ENCODE results near the gene NIPA2. TPM values are rescaled to one million over a fixed set of nuclear protein-coding genes. Genes with fewer than 3 reads are reported as not detected.

The NIPA2 gene
- total RNA-seq, 1 donor from 2014 or later, result 37.7 TPM

DNA sequence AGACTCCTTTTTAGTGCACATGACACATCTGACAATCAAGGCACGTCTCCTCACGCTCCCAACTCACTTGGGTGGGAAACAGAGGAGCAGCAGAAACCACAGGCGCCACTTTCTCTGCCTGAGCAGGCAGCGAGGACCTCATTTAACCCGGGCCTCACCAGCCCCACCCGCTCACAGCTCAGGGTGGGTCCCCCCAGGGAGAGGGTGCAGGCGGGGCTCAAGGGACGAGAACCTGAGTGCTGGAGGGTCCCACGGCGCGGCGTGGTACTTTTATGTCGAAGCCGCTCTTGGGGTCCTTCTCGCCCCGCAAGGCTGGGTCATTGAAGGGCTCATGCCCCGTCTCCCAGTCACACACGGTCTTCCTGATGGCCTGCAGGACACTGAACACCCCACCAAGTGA is 79.1 kb downstream of the NIPA2 start:
- Mint-ChIP-seq H3K36me3 (peaks cover 43% of the 10 kb centered on the region), H3K27ac (no peak overlapping the region), H3K4me1 (no peaks in the 10 kb centered on the region), H3K9me3 (no peaks in the 10 kb centered on the region), H3K4me3 (no peak overlapping the region), H3K27me3 (ENCODE audit: low read depth) (no peaks in the 10 kb centered on the region)
- TF ChIP-seq CTCF (IDR thresholded peaks at IDR 0.05; ENCODE audit: unreplicated experiment), result no peak
- DNase-seq (ENCODE audit: low spot score in 2 of 2, unreplicated experiment in 2 of 2), result no peak

Other genes with a start within 250 kb of the NIPA2 start
- 7.8 to 9.9 TPM (median 8.8 TPM) in 3 replicates for gene NIPA1, start 52.0 kb upstream of the NIPA2 start, total RNA-seq
- gene CYFIP1, start 141.7 kb downstream of the NIPA2 start, total RNA-seq, result 98.3 to 111 TPM (median 105 TPM) in 3 replicates
- 24.1 to 29.0 TPM (median 27.1 TPM) in 3 replicates for gene TUBGCP5, start 200.9 kb downstream of the NIPA2 start, total RNA-seq